Trophoblast cell (in vitro differentiated cells and primary cell): ENCODE results near the gene UNC13B.
A peak's percentile ranks its signal among the peaks of the same experiment; 100 is the strongest.

Experiments
- DNase-seq, 2 donors: peaks; one replicate each; pipeline ENCODE4 v3.0.0-alpha.2; 2016
- H2AFZ ChIP-seq: 2 replicates; pipeline ENCODE4 v1.6.1; 2013; ENCODE audit warnings: low read length, moderate library complexity, mild to moderate bottlenecking; ENCODE audit not compliant: insufficient read depth, poor library complexity
- H2AK5ac ChIP-seq: 2 replicates; pipeline ENCODE4 v1.6.1; 2013; ENCODE audit warnings: mild to moderate bottlenecking, low read length
- H2BK120ac ChIP-seq: 2 replicates; pipeline ENCODE4 v1.6.1; 2013; ENCODE audit warnings: low read length, mild to moderate bottlenecking, moderate library complexity; ENCODE audit not compliant: insufficient read depth, poor library complexity
- H2BK12ac ChIP-seq: 2 replicates; pipeline ENCODE4 v1.6.1; 2013; ENCODE audit warnings: mild to moderate bottlenecking, low read length, moderate library complexity
- H2BK5ac ChIP-seq: 2 replicates; pipeline ENCODE4 v1.6.1; 2013; ENCODE audit warnings: low read length, low read depth, moderate library complexity, mild to moderate bottlenecking; ENCODE audit not compliant: poor library complexity
- H3K14ac ChIP-seq: 2 replicates; pipeline ENCODE4 v1.6.1; 2013; ENCODE audit warnings: mild to moderate bottlenecking, low read length
- H3K18ac ChIP-seq: 2 replicates; pipeline ENCODE4 v1.6.1; 2013; ENCODE audit warnings: mild to moderate bottlenecking, low read length
- H3K23ac ChIP-seq: 2 replicates; pipeline ENCODE4 v1.6.1; 2013; ENCODE audit warnings: low read length
- H3K27ac ChIP-seq: 2 replicates; pipeline ENCODE4 v1.5.1; 2013; ENCODE audit warnings: low read depth, mild to moderate bottlenecking, inconsistent platforms, low read length, moderate library complexity
- H3K27me3 ChIP-seq: 2 replicates; pipeline ENCODE4 v1.6.1; 2013; ENCODE audit warnings: inconsistent platforms, mild to moderate bottlenecking, low read length, moderate library complexity; ENCODE audit not compliant: insufficient read depth
- H3K36me3 ChIP-seq, 2 experiments: 1 replicate in 1 of 2; 2 replicates in 1 of 2; pipeline ENCODE4 v1.6.1; 2013; ENCODE audit warnings: low read length in 2 of 2, mild to moderate bottlenecking in 2 of 2, moderate library complexity in 1 of 2; ENCODE audit not compliant: insufficient read depth in 2 of 2, control insufficient read depth in 1 of 2
- H3K4ac ChIP-seq: 2 replicates; pipeline ENCODE4 v1.6.1; 2013; ENCODE audit warnings: low read depth, mild to moderate bottlenecking, low read length, moderate library complexity
- H3K4me1 ChIP-seq, 2 experiments: 1 replicate in 1 of 2; 2 replicates in 1 of 2; pipeline ENCODE4 v1.6.1; 2013; ENCODE audit warnings: low read length in 2 of 2, mild to moderate bottlenecking in 2 of 2, moderate library complexity in 1 of 2; ENCODE audit not compliant: insufficient read depth in 2 of 2, control insufficient read depth in 1 of 2
- H3K4me2 ChIP-seq: 2 replicates; pipeline ENCODE4 v1.6.1; 2013; ENCODE audit warnings: inconsistent platforms, mild to moderate bottlenecking, low read length, moderate library complexity
- H3K4me3 ChIP-seq: 2 replicates; pipeline ENCODE4 v1.5.1; 2013; ENCODE audit warnings: mild to moderate bottlenecking, low read depth, low read length, inconsistent platforms
- H3K79me1 ChIP-seq: one replicate; pipeline ENCODE4 v1.6.1; 2013; ENCODE audit warnings: low read length
- H3K79me2 ChIP-seq: 2 replicates; pipeline ENCODE4 v1.6.1; 2013; ENCODE audit warnings: low read length, mild to moderate bottlenecking; ENCODE audit not compliant: control insufficient read depth, insufficient read depth, poor library complexity
- H3K9ac ChIP-seq: 2 replicates; pipeline ENCODE4 v1.6.1; 2013; ENCODE audit warnings: mild to moderate bottlenecking, low read length
- H3K9me3 ChIP-seq: 2 replicates; pipeline ENCODE4 v1.6.1; 2013; ENCODE audit warnings: low read depth, mild to moderate bottlenecking, control low read depth, inconsistent platforms, low read length; ENCODE audit not compliant: insufficient read depth
- H4K12ac ChIP-seq: 2 replicates; pipeline ENCODE4 v1.6.1; 2013; ENCODE audit warnings: low read depth, mild to moderate bottlenecking, low read length, moderate library complexity
- H4K8ac ChIP-seq: 2 replicates; pipeline ENCODE4 v1.6.1; 2013; ENCODE audit warnings: low read depth, mild to moderate bottlenecking, low read length, moderate library complexity
- H4K91ac ChIP-seq: one replicate; pipeline ENCODE4 v1.6.1; 2013; ENCODE audit warnings: low read depth, mild to moderate bottlenecking, low read length, moderate library complexity
- WGBS: extraction: QIAGEN DNeasy Blood & Tissue Kit; methylation state at CpG from one replicate; pipeline ENCODE4 v1.1.7; 2013; ENCODE audit warnings: missing lambda C conversion rate; ENCODE audit not compliant: insufficient read length, insufficient coverage; ENCODE audit errors: extremely low coverage; 5-methylcytosine and 5-hydroxymethylcytosine counted together

Gene UNC13B

DNA sequence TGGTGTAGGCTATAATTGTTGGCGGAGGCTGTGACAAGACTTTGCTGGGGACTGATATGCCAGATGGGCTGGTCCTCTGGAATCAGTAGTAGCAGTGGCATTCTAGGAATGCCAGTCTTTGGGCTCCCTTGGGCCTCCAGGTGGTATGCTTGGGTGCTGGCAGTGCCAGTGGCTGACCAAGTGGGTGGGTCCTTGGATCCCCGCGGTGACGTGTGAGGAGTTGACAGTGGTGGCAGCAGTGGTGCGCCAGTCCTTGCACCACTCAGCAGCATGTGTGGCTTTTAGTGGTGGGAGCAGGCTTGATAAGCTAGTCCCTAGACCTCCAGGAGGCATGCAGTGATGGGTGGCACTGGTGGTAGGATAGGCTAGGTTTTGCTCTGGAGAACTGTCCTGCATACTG is 63.9 kb downstream of the UNC13B start:
- Histone ChIP-seq H2AK5ac (no peak overlapping the region), H4K8ac (no peak overlapping the region), H4K12ac (no peak overlapping the region), H2BK5ac (no peak overlapping the region), H3K27ac (no peak overlapping the region), H3K9ac (no peak overlapping the region), H2BK12ac (no peak overlapping the region), H3K4me2 (no peak overlapping the region), H3K27me3 (no peaks in the 10 kb centered on the region), H3K36me3 (no peaks in the 10 kb centered on the region), H2BK120ac (no peak overlapping the region), H2AFZ (no peak overlapping the region), H3K4me1 (peaks cover 0 to 3% of the 10 kb centered on the region in 2 experiments), H3K9me3 (peaks cover 2% of the 10 kb centered on the region), H3K23ac (no peak overlapping the region), H3K79me1 (no peaks in the 10 kb centered on the region), H3K79me2 (no peaks in the 10 kb centered on the region), H3K14ac (no peak overlapping the region), H3K18ac (no peak overlapping the region), H3K4ac (no peak overlapping the region), H3K4me3 (no peak overlapping the region), H4K91ac (no peak overlapping the region)
- DNase-seq: no peak
- no CpG with 5 or more reads among the region's 5 CpGs for WGBS

DNA sequence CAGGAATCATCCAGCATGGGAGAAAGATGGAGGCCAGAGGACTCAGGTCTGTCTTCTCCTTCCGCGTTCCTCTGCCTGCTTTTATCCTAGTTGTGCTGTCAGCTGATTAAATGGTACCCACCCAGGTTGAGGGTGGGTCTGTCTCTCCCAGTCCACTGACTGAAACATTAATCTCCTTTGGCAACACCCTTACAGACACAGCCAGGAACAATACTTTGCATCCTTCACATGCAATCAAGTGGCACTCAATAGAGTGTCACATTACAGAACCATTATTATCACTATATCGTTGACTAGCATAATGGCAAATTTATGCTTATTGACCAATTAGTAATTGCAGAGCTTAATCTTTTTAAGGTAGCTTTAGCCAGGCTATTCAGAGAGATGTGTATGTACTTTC is 64.8 kb downstream of the UNC13B start:
- H3K4ac ChIP-seq: no peak overlapping the region
- no peaks in the 10 kb centered on the region for H3K27me3 ChIP-seq
- no peak overlapping the region for H3K14ac ChIP-seq
- H3K9me3 ChIP-seq: peaks cover 2% of the 10 kb centered on the region
- H3K4me2 ChIP-seq: no peak overlapping the region
- no peak overlapping the region for H4K8ac ChIP-seq
- no peak overlapping the region for H2BK5ac ChIP-seq
- no peak overlapping the region for H3K4me3 ChIP-seq
- H3K9ac ChIP-seq: no peak overlapping the region
- H4K12ac ChIP-seq: no peak overlapping the region
- WGBS: no CpG with 5 or more reads among the region's 3 CpGs
- H2BK120ac ChIP-seq: no peak overlapping the region
- no peaks in the 10 kb centered on the region for H3K36me3 ChIP-seq
- H2AFZ ChIP-seq: no peak overlapping the region
- no peak overlapping the region for H3K18ac ChIP-seq
- H3K4me1 ChIP-seq: peaks cover 0 to 3% of the 10 kb centered on the region in 2 experiments
- no peak overlapping the region for H4K91ac ChIP-seq
- H3K27ac ChIP-seq: no peak overlapping the region
- H2AK5ac ChIP-seq: no peak overlapping the region
- H3K79me2 ChIP-seq: no peaks in the 10 kb centered on the region
- H2BK12ac ChIP-seq: no peak overlapping the region
- no peaks in the 10 kb centered on the region for H3K79me1 ChIP-seq
- H3K23ac ChIP-seq: no peak overlapping the region
- DNase-seq: no peak

DNA sequence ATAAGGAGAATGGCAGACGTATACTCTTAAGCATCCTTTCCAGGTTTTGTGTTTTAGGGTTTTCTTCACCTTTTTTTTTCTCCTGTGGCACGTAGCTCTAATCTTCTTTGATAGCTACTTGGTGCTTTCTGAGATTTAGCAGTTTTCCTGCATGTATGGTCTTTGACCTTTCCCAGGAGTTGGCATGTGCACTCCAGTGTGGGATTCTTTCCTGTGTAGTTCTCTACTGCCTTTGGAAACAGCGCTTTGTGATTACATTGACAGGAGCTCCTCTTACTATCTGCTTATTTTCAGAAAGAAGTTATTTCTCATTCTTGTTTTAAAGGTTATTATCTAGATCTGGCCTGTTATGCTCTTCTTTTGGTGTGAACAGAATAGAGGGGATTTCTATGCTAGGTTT is 65.5 kb downstream of the UNC13B start:
- Histone ChIP-seq H3K4ac (no peak overlapping the region), H3K79me1 (no peaks in the 10 kb centered on the region), H3K9me3 (peaks cover 2% of the 10 kb centered on the region), H3K9ac (no peak overlapping the region), H2BK5ac (no peak overlapping the region), H2BK12ac (no peak overlapping the region), H3K27ac (peak overlapping the region; percentile 17), H2BK120ac (no peak overlapping the region), H3K36me3 (no peaks in the 10 kb centered on the region), H3K27me3 (no peaks in the 10 kb centered on the region), H4K91ac (no peak overlapping the region), H2AK5ac (no peak overlapping the region), H3K4me1 (peaks cover 0 to 3% of the 10 kb centered on the region in 2 experiments), H2AFZ (no peak overlapping the region), H3K79me2 (no peaks in the 10 kb centered on the region), H3K18ac (no peak overlapping the region), H3K4me3 (no peak overlapping the region), H4K12ac (no peak overlapping the region), H3K14ac (no peak overlapping the region), H3K23ac (no peak overlapping the region), H4K8ac (no peak overlapping the region), H3K4me2 (no peak overlapping the region)
- no CpG with 5 or more reads among the region's 3 CpGs for WGBS
- no peak for DNase-seq

DNA sequence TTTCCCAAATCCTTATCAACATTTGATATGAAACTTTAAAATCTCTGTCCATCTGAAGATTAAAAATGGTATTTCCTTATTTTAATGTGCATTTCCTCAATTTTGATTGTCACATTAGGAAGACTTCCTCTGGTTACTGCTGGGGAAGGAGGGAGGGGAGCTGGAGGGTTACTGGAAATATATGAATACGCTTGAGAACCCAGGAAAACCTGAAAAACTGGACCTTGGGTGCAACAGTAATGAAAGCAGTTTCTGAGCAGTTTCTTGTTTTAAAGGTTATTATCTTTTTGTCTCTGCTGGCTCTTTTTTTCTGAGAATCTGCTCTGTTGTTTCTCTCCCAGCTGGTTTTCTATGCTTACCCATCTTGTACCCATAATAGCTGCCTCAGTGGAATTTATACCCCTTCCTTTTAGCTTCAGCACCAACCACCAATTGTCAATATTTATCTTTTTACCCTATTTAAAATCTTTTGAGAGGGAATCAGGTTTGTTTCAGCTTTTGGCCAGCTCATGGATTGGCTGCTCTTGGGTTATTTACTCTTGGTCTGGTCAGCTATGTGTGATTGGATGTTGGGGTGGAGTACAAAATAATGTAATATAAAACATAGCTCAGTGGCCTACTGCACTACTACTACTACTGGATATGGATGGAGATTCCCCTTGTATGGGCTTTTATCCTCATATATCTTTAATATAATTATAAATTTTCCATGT is 67.4 kb downstream of the UNC13B start:
- Histone ChIP-seq H4K12ac (no peak overlapping the region), H4K8ac (no peak overlapping the region), H2BK12ac (no peak overlapping the region), H3K23ac (no peak overlapping the region), H3K14ac (no peak overlapping the region), H3K18ac (no peak overlapping the region), H3K27me3 (no peaks in the 10 kb centered on the region), H3K4me2 (peak overlapping the region; percentile 22), H3K4ac (no peak overlapping the region), H3K4me3 (no peak overlapping the region), H3K27ac (no peak overlapping the region), H3K36me3 (no peaks in the 10 kb centered on the region), H4K91ac (no peak overlapping the region), H2AK5ac (no peak overlapping the region), H3K79me1 (no peaks in the 10 kb centered on the region), H3K4me1 (peaks cover 0 to 3% of the 10 kb centered on the region in 2 experiments), H2BK5ac (no peak overlapping the region), H3K9me3 (peaks cover 2% of the 10 kb centered on the region), H3K79me2 (no peaks in the 10 kb centered on the region), H3K9ac (no peak overlapping the region), H2BK120ac (no peak overlapping the region), H2AFZ (no peak overlapping the region)
- DNase-seq: peak; percentile 14 to 69
- no CpG with 5 or more reads among the region's 1 CpG for WGBS
